H1 (cell line): ENCODE measurements around the gene EPHA1. TPM values are rescaled to one million over a fixed set of nuclear protein-coding genes. Genes with fewer than 3 reads are reported as not detected.

Source experiments
- ASH2L ChIP-seq: fragments of 200-600, 300-600 bp; sonication (generic); IDR thresholded peaks from one replicate; pipeline ENCODE4 v1.7.1; 2017; ENCODE audit warnings: low read length
- CREB1 ChIP-seq: IDR thresholded peaks from 2 replicates; pipeline ENCODE4 v1.6.1; 2012; ENCODE audit warnings: inconsistent platforms
- NRF1 ChIP-seq: IDR thresholded peaks from 2 replicates; pipeline ENCODE4 v1.6.1; 2011; ENCODE audit warnings: mild to moderate bottlenecking, low read depth, low read length, improper control_type of control experiment
- POU5F1 ChIP-seq: IDR thresholded peaks from 2 replicates; pipeline ENCODE4 v1.6.1; 2011; ENCODE audit warnings: low read depth, mild to moderate bottlenecking, low read length, moderate library complexity
- RNF2 ChIP-seq: fragments of 200-900, 300-1000 bp; sonication (generic); IDR thresholded peaks from 2 replicates; pipeline ENCODE4 v1.7.1; 2016; ENCODE audit warnings: borderline replicate concordance, low read depth, mild to moderate bottlenecking, antibody characterized with exemption, low read length; ENCODE audit not compliant: poor library complexity, severe bottlenecking; ENCODE audit errors: missing control alignments
- TEAD4 ChIP-seq: IDR thresholded peaks from 2 replicates; pipeline ENCODE4 v1.6.1; 2012; ENCODE audit warnings: low read depth, low read length, inconsistent platforms, mixed read lengths
- polyA plus RNA-seq, 7 experiments: library from polyadenylated mRNA; depleted of rRNA in 3 of 7; stranded (reverse) in 5 of 7; unstranded in 2 of 7; fragments of >200 nt in 5 of 7; fragments of 200-250 nt in 2 of 7; gene quantifications; 1 replicate in 5 of 7; 2 replicates in 1 of 7; 4 replicates in 1 of 7; pipeline versions ENCODE4 v1.2.1 to v1.2.3, GENCODE V29; 2011 to 2013; ENCODE audit warnings: missing spikeins in 2 of 7, mixed read lengths in 2 of 7
- total RNA-seq: library from RNA; stranded (reverse); fragmentation: NEBNext Ultra II Directional; extraction: Animal tissue kit (Norgen Biotek cat#: 25700); gene quantifications from 2 replicates; pipeline ENCODE4 v1.2.1, GENCODE V29; 2021
- TF ChIP-seq, protein P1 (sequence below): fragments of 300-600 bp; sonication (generic); IDR thresholded peaks from 2 replicates; pipeline ENCODE4 v1.7.1; 2012; ENCODE audit warnings: low read length, moderate library complexity, mild to moderate bottlenecking, inconsistent platforms; ENCODE audit not compliant: insufficient replicate concordance
- TF ChIP-seq, protein P2 (sequence below): IDR thresholded peaks from 2 replicates; pipeline ENCODE4 v1.6.1; 2012; ENCODE audit warnings: inconsistent platforms

The EPHA1 gene
- total and polyA plus RNA-seq, 2 of the 8 experiments (the other 6 are each of a cell fraction or from before 2014, with no cell fraction given), result 86.5 to 133 TPM

DNA sequence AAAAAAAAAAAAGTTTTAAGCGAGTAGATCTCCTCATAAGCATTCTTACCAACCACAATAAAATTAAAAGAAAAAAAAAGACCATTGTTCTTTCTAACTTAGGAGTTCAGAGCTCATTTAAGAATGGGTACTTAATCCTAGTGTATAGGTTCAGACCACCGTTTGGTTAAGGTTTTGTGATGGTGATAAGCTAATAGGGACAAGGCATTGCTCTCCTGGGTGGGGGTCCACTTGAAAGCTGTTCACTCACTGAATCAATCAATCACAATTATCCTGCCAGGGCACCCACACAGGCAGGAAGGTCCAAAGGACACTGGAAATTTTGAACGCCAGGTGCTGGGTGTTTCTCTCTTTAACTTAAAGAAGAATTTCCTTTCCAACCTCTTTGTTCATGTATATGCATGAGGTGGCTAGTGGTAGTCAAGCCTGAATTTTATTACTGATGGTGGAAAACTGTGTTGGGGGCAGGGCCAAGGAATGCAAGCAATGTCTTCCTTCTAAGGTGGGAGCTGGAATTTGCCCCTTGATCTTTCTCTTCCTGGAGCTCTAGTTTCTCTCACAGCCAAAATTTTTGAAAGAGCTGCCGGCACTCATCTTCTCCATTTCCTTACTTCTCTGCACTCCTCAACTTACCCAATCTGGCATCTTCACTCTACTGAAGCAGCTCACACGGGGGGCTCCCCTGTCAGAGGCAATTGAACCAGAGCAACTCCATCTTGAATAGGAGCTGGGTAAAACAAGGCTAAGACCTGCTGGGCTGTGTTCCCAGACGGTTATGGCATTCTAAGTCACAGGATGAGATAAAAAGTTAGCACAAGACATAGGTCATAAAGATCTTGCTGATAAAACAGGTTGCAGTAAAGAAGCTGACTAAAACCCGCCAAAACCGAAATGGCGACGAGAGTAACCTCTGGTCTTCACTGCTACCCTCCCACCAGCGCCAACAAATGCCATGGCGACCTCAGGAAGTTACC, 38.7 kb downstream of the EPHA1 start (continued):
- TF ChIP-seq, protein P1, sequence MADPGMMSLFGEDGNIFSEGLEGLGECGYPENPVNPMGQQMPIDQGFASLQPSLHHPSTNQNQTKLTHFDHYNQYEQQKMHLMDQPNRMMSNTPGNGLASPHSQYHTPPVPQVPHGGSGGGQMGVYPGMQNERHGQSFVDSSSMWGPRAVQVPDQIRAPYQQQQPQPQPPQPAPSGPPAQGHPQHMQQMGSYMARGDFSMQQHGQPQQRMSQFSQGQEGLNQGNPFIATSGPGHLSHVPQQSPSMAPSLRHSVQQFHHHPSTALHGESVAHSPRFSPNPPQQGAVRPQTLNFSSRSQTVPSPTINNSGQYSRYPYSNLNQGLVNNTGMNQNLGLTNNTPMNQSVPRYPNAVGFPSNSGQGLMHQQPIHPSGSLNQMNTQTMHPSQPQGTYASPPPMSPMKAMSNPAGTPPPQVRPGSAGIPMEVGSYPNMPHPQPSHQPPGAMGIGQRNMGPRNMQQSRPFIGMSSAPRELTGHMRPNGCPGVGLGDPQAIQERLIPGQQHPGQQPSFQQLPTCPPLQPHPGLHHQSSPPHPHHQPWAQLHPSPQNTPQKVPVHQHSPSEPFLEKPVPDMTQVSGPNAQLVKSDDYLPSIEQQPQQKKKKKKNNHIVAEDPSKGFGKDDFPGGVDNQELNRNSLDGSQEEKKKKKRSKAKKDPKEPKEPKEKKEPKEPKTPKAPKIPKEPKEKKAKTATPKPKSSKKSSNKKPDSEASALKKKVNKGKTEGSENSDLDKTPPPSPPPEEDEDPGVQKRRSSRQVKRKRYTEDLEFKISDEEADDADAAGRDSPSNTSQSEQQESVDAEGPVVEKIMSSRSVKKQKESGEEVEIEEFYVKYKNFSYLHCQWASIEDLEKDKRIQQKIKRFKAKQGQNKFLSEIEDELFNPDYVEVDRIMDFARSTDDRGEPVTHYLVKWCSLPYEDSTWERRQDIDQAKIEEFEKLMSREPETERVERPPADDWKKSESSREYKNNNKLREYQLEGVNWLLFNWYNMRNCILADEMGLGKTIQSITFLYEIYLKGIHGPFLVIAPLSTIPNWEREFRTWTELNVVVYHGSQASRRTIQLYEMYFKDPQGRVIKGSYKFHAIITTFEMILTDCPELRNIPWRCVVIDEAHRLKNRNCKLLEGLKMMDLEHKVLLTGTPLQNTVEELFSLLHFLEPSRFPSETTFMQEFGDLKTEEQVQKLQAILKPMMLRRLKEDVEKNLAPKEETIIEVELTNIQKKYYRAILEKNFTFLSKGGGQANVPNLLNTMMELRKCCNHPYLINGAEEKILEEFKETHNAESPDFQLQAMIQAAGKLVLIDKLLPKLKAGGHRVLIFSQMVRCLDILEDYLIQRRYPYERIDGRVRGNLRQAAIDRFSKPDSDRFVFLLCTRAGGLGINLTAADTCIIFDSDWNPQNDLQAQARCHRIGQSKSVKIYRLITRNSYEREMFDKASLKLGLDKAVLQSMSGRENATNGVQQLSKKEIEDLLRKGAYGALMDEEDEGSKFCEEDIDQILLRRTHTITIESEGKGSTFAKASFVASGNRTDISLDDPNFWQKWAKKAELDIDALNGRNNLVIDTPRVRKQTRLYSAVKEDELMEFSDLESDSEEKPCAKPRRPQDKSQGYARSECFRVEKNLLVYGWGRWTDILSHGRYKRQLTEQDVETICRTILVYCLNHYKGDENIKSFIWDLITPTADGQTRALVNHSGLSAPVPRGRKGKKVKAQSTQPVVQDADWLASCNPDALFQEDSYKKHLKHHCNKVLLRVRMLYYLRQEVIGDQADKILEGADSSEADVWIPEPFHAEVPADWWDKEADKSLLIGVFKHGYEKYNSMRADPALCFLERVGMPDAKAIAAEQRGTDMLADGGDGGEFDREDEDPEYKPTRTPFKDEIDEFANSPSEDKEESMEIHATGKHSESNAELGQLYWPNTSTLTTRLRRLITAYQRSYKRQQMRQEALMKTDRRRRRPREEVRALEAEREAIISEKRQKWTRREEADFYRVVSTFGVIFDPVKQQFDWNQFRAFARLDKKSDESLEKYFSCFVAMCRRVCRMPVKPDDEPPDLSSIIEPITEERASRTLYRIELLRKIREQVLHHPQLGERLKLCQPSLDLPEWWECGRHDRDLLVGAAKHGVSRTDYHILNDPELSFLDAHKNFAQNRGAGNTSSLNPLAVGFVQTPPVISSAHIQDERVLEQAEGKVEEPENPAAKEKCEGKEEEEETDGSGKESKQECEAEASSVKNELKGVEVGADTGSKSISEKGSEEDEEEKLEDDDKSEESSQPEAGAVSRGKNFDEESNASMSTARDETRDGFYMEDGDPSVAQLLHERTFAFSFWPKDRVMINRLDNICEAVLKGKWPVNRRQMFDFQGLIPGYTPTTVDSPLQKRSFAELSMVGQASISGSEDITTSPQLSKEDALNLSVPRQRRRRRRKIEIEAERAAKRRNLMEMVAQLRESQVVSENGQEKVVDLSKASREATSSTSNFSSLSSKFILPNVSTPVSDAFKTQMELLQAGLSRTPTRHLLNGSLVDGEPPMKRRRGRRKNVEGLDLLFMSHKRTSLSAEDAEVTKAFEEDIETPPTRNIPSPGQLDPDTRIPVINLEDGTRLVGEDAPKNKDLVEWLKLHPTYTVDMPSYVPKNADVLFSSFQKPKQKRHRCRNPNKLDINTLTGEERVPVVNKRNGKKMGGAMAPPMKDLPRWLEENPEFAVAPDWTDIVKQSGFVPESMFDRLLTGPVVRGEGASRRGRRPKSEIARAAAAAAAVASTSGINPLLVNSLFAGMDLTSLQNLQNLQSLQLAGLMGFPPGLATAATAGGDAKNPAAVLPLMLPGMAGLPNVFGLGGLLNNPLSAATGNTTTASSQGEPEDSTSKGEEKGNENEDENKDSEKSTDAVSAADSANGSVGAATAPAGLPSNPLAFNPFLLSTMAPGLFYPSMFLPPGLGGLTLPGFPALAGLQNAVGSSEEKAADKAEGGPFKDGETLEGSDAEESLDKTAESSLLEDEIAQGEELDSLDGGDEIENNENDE, result peak; percentile 42
- TF ChIP-seq POU5F1, result peak; percentile 16; the same call in 1 of the 2 replicates
- no peak for TF ChIP-seq RNF2
- no peak for TF ChIP-seq CREB1
- peak; percentile 79 for TF ChIP-seq ASH2L
- TF ChIP-seq TEAD4, result peak; percentile 98
- TF ChIP-seq NRF1, result no peak
- TF ChIP-seq, protein P2, sequence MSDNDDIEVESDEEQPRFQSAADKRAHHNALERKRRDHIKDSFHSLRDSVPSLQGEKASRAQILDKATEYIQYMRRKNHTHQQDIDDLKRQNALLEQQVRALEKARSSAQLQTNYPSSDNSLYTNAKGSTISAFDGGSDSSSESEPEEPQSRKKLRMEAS, result no peak
